GM19468 (cell line): ENCODE measurements around the gene ZNF446.
"Not testable (repeated sequence)": the region's sequence is repeated elsewhere in the genome, so short reads cannot be mapped to it uniquely, and the experiment has no call there.

Source experiments
- ATAC-seq: cut with Tn5 transposase; IDR thresholded peaks from one replicate; pipeline ENCODE4 v1.9.1; 2021; ENCODE audit warnings: mild to moderate bottlenecking, moderate library complexity, moderate number of reproducible peaks; ENCODE audit not compliant: unreplicated experiment; ENCODE audit errors: extremely low read depth

ZNF446 gene

GRCh38 chr19:58469241-58470013 lies 6.7 kb upstream of the ZNF446 start:
- no peak for ATAC-seq

- ATAC-seq = not testable (repeated sequence)
These were observed 5.2 kb upstream of the ZNF446 start for GRCh38 chr19:58470837-58471543.

- ATAC-seq = no peak
These were observed 4.4 kb upstream of the ZNF446 start for GRCh38 chr19:58471736-58472135.

- no peak for ATAC-seq
These were observed 2.4 kb upstream of the ZNF446 start for GRCh38 chr19:58473775-58474174.

- ATAC-seq = no peak
These were observed 1.7 kb upstream of the ZNF446 start for GRCh38 chr19:58474291-58474996.

GRCh38 chr19:58474997-58475713 lies 997 bp upstream of the ZNF446 start:
- ATAC-seq = no peak

GRCh38 chr19:58476498-58477015 lies 405 bp downstream of the ZNF446 start:
- ATAC-seq = no peak

GRCh38 chr19:58477130-58477529 lies 978 bp downstream of the ZNF446 start:
- no peak for ATAC-seq

GRCh38 chr19:58477871-58478270 lies 1.7 kb downstream of the ZNF446 start:
- no peak for ATAC-seq

GRCh38 chr19:58479303-58479702 lies 3.2 kb downstream of the ZNF446 start:
- no peak for ATAC-seq

- ATAC-seq = no peak
These were observed 3.8 kb downstream of the ZNF446 start for GRCh38 chr19:58479736-58480480.

GRCh38 chr19:58480481-58480830 lies 4.3 kb downstream of the ZNF446 start:
- no peak for ATAC-seq

GRCh38 chr19:58480831-58481230 lies 4.7 kb downstream of the ZNF446 start:
- ATAC-seq = no peak

- ATAC-seq = no peak
These were observed 6.2 kb downstream of the ZNF446 start for GRCh38 chr19:58482372-58482771.

- ATAC-seq = no peak
These were observed 7.6 kb downstream of the ZNF446 start for GRCh38 chr19:58483776-58484175.

GRCh38 chr19:58484349-58484748 lies 8.2 kb downstream of the ZNF446 start:
- ATAC-seq = not testable (repeated sequence)

- no peak for ATAC-seq
These were observed 15.2 kb downstream of the ZNF446 start for GRCh38 chr19:58491393-58491792.

GRCh38 chr19:58492265-58492664 lies 16.1 kb downstream of the ZNF446 start:
- no peak for ATAC-seq

- no peak for ATAC-seq
These were observed 21.6 kb downstream of the ZNF446 start for GRCh38 chr19:58497634-58498170.
